H9 (cell line): ENCODE results near the gene ERC1. TPM values are rescaled to one million over a fixed set of nuclear protein-coding genes. Genes with fewer than 3 reads are reported as not detected.

Experiments
- DNase-seq: peaks from one replicate; pipeline ENCODE4 v3.0.0-alpha.2; 2017
- H2AFZ ChIP-seq: one replicate; pipeline ENCODE4 v1.6.1; 2013; ENCODE audit warnings: mild to moderate bottlenecking, low read length, control low read depth, moderate library complexity
- H2AK5ac ChIP-seq: 2 replicates; pipeline ENCODE4 v1.6.1; 2013; ENCODE audit warnings: low read length, control low read depth, mixed read lengths; ENCODE audit not compliant: insufficient read length
- H2BK120ac ChIP-seq: one replicate; pipeline ENCODE4 v1.6.1; 2013; ENCODE audit warnings: low read depth, mild to moderate bottlenecking, low read length, control low read depth, inconsistent platforms; ENCODE audit not compliant: poor library complexity, severe bottlenecking
- H2BK12ac ChIP-seq: 2 replicates; pipeline ENCODE4 v1.6.1; 2013; ENCODE audit warnings: low read length, control low read depth, mixed read lengths, low read depth; ENCODE audit not compliant: insufficient read length
- H2BK15ac ChIP-seq: 2 replicates; pipeline ENCODE4 v1.6.1; 2013; ENCODE audit warnings: low read depth, low read length, control low read depth
- H2BK20ac ChIP-seq: one replicate; pipeline ENCODE4 v1.6.1; 2013; ENCODE audit warnings: low read depth, mild to moderate bottlenecking, low read length, control low read depth, inconsistent platforms; ENCODE audit not compliant: poor library complexity, severe bottlenecking
- H2BK5ac ChIP-seq: 2 replicates; pipeline ENCODE4 v1.6.1; 2013; ENCODE audit warnings: low read length, control low read depth, mixed read lengths; ENCODE audit not compliant: insufficient read length
- H3K14ac ChIP-seq: 2 replicates; pipeline ENCODE4 v1.6.1; 2013; ENCODE audit warnings: low read length, control low read depth; ENCODE audit not compliant: insufficient read depth
- H3K18ac ChIP-seq: 2 replicates; pipeline ENCODE4 v1.6.1; 2013; ENCODE audit warnings: low read depth, mild to moderate bottlenecking, mixed read lengths, low read length, control low read depth; ENCODE audit not compliant: insufficient read length
- H3K23ac ChIP-seq: 2 replicates; pipeline ENCODE4 v1.6.1; 2013; ENCODE audit warnings: low read length, control low read depth, mixed read lengths, low read depth; ENCODE audit not compliant: insufficient read length
- H3K23me2 ChIP-seq: 2 replicates; pipeline ENCODE4 v1.6.1; 2013; ENCODE audit warnings: low read depth, mild to moderate bottlenecking, mixed read lengths, low read length, control low read depth; ENCODE audit not compliant: insufficient read length, poor library complexity, severe bottlenecking
- H3K27ac ChIP-seq: 2 replicates; pipeline ENCODE4 v1.5.1; 2013; ENCODE audit warnings: low read length, control low read depth, mixed read lengths, low read depth; ENCODE audit not compliant: insufficient read length
- H3K27me3 ChIP-seq: 2 replicates; pipeline ENCODE4 v1.6.1; 2013; ENCODE audit warnings: low read length, control low read depth, inconsistent platforms; ENCODE audit not compliant: insufficient read depth
- H3K4ac ChIP-seq: 2 replicates; pipeline ENCODE4 v1.6.1; 2013; ENCODE audit warnings: low read depth, mild to moderate bottlenecking, control low read depth, inconsistent platforms, low read length, moderate library complexity
- H3K4me1 ChIP-seq: 2 replicates; pipeline ENCODE4 v1.6.1; 2013; ENCODE audit warnings: low read length, control low read depth, inconsistent platforms; ENCODE audit not compliant: insufficient read depth
- H3K4me2 ChIP-seq: 2 replicates; pipeline ENCODE4 v1.6.1; 2013; ENCODE audit warnings: low read length, control low read depth, mixed read lengths; ENCODE audit not compliant: insufficient read length, insufficient read depth
- H3K56ac ChIP-seq: 2 replicates; pipeline ENCODE4 v1.6.1; 2013; ENCODE audit warnings: low read depth, mild to moderate bottlenecking, mixed read lengths, low read length, control low read depth; ENCODE audit not compliant: insufficient read length
- H3K79me1 ChIP-seq: 2 replicates; pipeline ENCODE4 v1.6.1; 2013; ENCODE audit warnings: low read depth, mild to moderate bottlenecking, moderate library complexity, low read length, control low read depth, inconsistent platforms; ENCODE audit not compliant: insufficient read depth, poor library complexity, severe bottlenecking
- H3K79me2 ChIP-seq: 2 replicates; pipeline ENCODE4 v1.6.1; 2013; ENCODE audit warnings: low read length, control low read depth, inconsistent platforms; ENCODE audit not compliant: insufficient read depth
- H3K9ac ChIP-seq: 2 replicates; pipeline ENCODE4 v1.6.1; 2013; ENCODE audit warnings: low read length, control low read depth, mixed read lengths; ENCODE audit not compliant: insufficient read length; ENCODE audit errors: extremely low read depth
- H3K9me3 ChIP-seq: one replicate; pipeline ENCODE4 v1.6.1; 2013; ENCODE audit warnings: low read depth, low read length, inconsistent platforms; ENCODE audit not compliant: control insufficient read depth
- H3T11ph ChIP-seq: one replicate; pipeline ENCODE4 v1.6.1; 2013; ENCODE audit warnings: mild to moderate bottlenecking, low read length, control low read depth, inconsistent platforms
- H4K20me1 ChIP-seq: one replicate; pipeline ENCODE4 v1.6.1; 2013; ENCODE audit not compliant: control insufficient read depth, insufficient read length, insufficient read depth
- H4K5ac ChIP-seq: 2 replicates; pipeline ENCODE4 v1.6.1; 2013; ENCODE audit warnings: low read depth, mild to moderate bottlenecking, mixed read lengths, low read length, control low read depth; ENCODE audit not compliant: insufficient read length
- H4K8ac ChIP-seq: replicated peaks from 2 replicates; pipeline ENCODE4 v1.6.1; 2013; ENCODE audit warnings: low read length, control low read depth, mixed read lengths, low read depth; ENCODE audit not compliant: insufficient read length
- H4K91ac ChIP-seq: 2 replicates; pipeline ENCODE4 v1.6.1; 2013; ENCODE audit warnings: low read depth, mild to moderate bottlenecking, moderate library complexity, mixed read lengths, low read length, control low read depth; ENCODE audit not compliant: insufficient read length
- H3K27ac Mint-ChIP-seq, 3 experiments: 2 replicates in 2 of 3; 3 replicates in 1 of 3; pipeline ENCODE4 v1.8.0; 2020 to 2021; ENCODE audit warnings: mixed read lengths in 3 of 3, mild to moderate bottlenecking in 1 of 3, moderate library complexity in 1 of 3
- H3K27me3 Mint-ChIP-seq: 2 replicates; pipeline ENCODE4 v1.8.0; 2021; ENCODE audit warnings: low read depth, mild to moderate bottlenecking, moderate library complexity, mixed read lengths
- H3K36me3 Mint-ChIP-seq, 3 experiments: 2 replicates in 2 of 3; 3 replicates in 1 of 3; pipeline ENCODE4 v1.8.0; 2020 to 2021; ENCODE audit warnings: low read depth in 3 of 3, mixed read lengths in 3 of 3; ENCODE audit not compliant: insufficient read depth in 1 of 3
- H3K4me1 Mint-ChIP-seq, 2 experiments: 2 replicates each; pipeline ENCODE4 v1.8.0; 2020; ENCODE audit warnings: mixed read lengths in 2 of 2
- H3K4me3 Mint-ChIP-seq, 2 experiments: 2 replicates in 1 of 2; 3 replicates in 1 of 2; pipeline ENCODE4 v1.8.0; 2020 to 2021; ENCODE audit warnings: mild to moderate bottlenecking in 2 of 2, mixed read lengths in 2 of 2, moderate library complexity in 1 of 2
- H3K9me3 Mint-ChIP-seq, 2 experiments: 2 replicates in 1 of 2; 3 replicates in 1 of 2; pipeline ENCODE4 v1.8.0; 2020; ENCODE audit warnings: mild to moderate bottlenecking in 2 of 2, mixed read lengths in 2 of 2, moderate library complexity in 1 of 2
- CTCF ChIP-seq: fragments of 200-600 bp; sonication (generic); conservative IDR thresholded peaks from 3 replicates; pipeline ENCODE4 v1.8.0; 2021; ENCODE audit warnings: antibody characterized with exemption, mild to moderate bottlenecking
- WGBS: extraction: QIAGEN DNeasy Blood & Tissue Kit; methylation state at CpG from one replicate; pipeline ENCODE4 v1.1.7; 2013; ENCODE audit warnings: missing lambda C conversion rate, low lambda C conversion rate, mixed read lengths; ENCODE audit not compliant: insufficient read length; ENCODE audit errors: extremely low coverage; 5-methylcytosine and 5-hydroxymethylcytosine counted together
- total RNA-seq: library from RNA; stranded (reverse); gene quantifications from 2 replicates; pipeline ENCODE4 v1.2.1, GENCODE V29; 2021

ERC1 gene
- total RNA-seq, 1 experiment from 2014 or later = 51.2 TPM

DNA sequence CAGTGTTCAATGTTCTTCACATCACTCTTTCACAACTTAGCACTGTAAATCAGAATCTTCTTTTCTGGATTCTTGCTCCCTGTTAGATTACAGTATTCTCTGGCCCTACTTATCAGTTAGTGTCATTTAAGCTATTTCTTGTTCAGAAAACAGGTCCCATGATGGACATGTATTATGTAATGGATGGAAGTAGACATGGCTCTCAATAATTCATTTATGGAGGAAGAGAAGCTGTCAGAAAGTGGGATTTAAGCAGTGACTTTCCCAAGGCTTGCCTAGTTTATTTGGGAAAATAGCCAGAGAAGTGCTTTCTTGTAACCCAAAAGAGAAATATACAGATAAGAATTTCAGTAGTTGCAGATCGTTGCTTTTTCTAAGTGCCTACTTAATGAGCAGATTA is 1.6 kb downstream of the ERC1 start:
- H2BK12ac ChIP-seq = no peak overlapping the region
- no peak overlapping the region for H3K27ac ChIP-seq
- H4K91ac ChIP-seq = no peak overlapping the region
- H3T11ph ChIP-seq = no peak overlapping the region
- H3K27me3 ChIP-seq = no peaks in the 10 kb centered on the region
- DNase-seq = no peak
- H2BK20ac ChIP-seq = no peak overlapping the region
- H3K4me1 ChIP-seq = peaks cover 3% of the 10 kb centered on the region
- H3K4ac ChIP-seq = no peak overlapping the region
- no peak overlapping the region for H2BK5ac ChIP-seq
- no peaks in the 10 kb centered on the region for H3K9me3 Mint-ChIP-seq
- no peak overlapping the region for H2AK5ac ChIP-seq
- no peak overlapping the region for H4K5ac ChIP-seq
- no peak overlapping the region for H2BK120ac ChIP-seq
- H3K14ac ChIP-seq = no peak overlapping the region
- no peak overlapping the region for H2BK15ac ChIP-seq
- H3K56ac ChIP-seq = no peak overlapping the region
- no peak overlapping the region for H3K18ac ChIP-seq
- H3K23me2 ChIP-seq = no peaks in the 10 kb centered on the region
- H3K4me3 Mint-ChIP-seq = peak overlapping the region; percentile 86 to 98
- TF ChIP-seq CTCF = no peak
- peak overlapping the region; percentile 59 for H3K4me2 ChIP-seq
- no peak overlapping the region for H3K9ac ChIP-seq
- H3K79me1 ChIP-seq = peaks cover 4% of the 10 kb centered on the region
- H3K4me1 Mint-ChIP-seq = peaks cover 24 to 29% of the 10 kb centered on the region in 2 experiments
- H3K9me3 ChIP-seq = no peaks in the 10 kb centered on the region
- peaks cover 9% of the 10 kb centered on the region; the same call in 1 of the 2 replicates for H3K79me2 ChIP-seq
- no peaks in the 10 kb centered on the region; the same call in 1 of the 2 replicates for H3K27me3 Mint-ChIP-seq
- no peaks in the 10 kb centered on the region for H4K20me1 ChIP-seq
- H3K27ac Mint-ChIP-seq = no peak overlapping the region
- no peak overlapping the region for H3K23ac ChIP-seq
- WGBS = no CpG with 5 or more reads among the region's 1 CpG
- no peaks in the 10 kb centered on the region for H3K36me3 Mint-ChIP-seq
- no peak overlapping the region for H4K8ac ChIP-seq
- no peak overlapping the region for H2AFZ ChIP-seq
